ENCODE data around the gene PRDM12. TPM values are rescaled to one million over a fixed set of nuclear protein-coding genes. Genes with fewer than 3 reads are reported as not detected.

The PRDM12 gene
- total and polyA plus RNA-seq, 9 donors: not detected

GRCh38 chr9:130665029-130665430 lies 636 bp downstream of the PRDM12 start:
- no peaks in the 10 kb centered on the region for H3K9me3 ChIP-seq (replicated peaks; ENCODE audit: control insufficient read depth, low read depth, low read length)
- H3K4me1 ChIP-seq (ENCODE audit: control insufficient read depth, insufficient read depth, low read length): peaks cover 52% of the 10 kb centered on the region
- no peak overlapping the region for H3K27ac ChIP-seq (ENCODE audit: low read length)
- 0% methylated on average over 3 of the region's 26 CpGs for WGBS (ENCODE audit: insufficient coverage)
- no peak overlapping the region for H3K4me3 ChIP-seq (ENCODE audit: low read length)
- DNase-seq: no peak
- H3K27me3 ChIP-seq (ENCODE audit: control insufficient read depth, insufficient read depth, low read length): peaks cover 91% of the 10 kb centered on the region
- no peaks in the 10 kb centered on the region for H3K36me3 ChIP-seq (ENCODE audit: control insufficient read depth, insufficient read depth, low read length)

DNA sequence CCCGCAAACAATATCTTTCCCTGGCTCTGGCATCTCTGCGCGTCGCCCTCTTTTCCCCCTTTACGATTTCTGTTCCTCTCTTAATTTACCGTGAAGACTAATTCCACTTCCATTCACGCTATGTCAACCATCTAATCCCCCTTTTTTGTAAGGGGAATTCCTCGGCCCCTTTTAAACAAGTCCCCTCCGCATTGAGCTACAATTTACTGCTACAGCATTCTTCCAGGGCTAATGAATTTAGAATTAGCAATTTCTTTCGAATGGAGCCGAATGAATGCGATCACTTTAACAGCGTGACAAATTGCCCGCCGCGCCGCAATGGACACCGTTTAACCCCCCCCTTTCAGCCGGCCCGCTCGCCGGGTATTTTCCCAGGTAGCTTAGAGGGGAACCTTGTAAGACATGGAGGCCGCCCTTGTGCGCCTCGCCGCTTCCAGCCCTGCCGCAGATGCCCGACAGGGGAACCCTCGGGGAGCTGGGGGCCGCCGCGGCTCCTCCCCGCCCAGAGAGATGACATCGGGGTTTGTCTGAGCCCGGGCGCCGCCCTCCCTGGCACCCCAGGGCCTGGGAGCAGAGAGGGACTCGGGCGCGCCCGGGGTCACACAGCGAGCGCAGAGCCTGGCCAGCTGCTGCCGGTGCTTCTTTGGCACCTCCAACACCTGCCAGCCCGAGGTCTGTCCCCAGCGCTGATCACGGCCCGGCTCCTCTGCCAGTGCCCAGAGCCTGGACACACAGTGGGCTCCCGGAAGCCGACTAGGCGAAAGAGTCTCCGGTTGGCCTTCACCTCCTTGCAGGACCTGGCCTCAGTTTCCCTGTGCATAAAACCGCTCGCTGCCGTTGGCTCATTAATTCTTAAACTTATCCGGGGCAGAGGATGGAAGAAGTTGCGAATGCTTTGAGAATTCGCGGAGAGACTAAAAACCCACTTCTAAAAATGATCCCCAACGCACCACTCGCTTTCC lies 1.3 kb downstream of the PRDM12 start:
- Histone ChIP-seq H3K4me3 (ENCODE audit: low read length) (no peak overlapping the region), H3K27me3 (ENCODE audit: control insufficient read depth, insufficient read depth, low read length) (peaks cover 90% of the 10 kb centered on the region), H3K4me1 (ENCODE audit: control insufficient read depth, insufficient read depth, low read length) (peaks cover 48% of the 10 kb centered on the region), H3K9me3 (replicated peaks; ENCODE audit: control insufficient read depth, low read depth, low read length) (no peaks in the 10 kb centered on the region), H3K36me3 (ENCODE audit: control insufficient read depth, insufficient read depth, low read length) (no peaks in the 10 kb centered on the region), H3K27ac (ENCODE audit: low read length) (no peak overlapping the region)
- DNase-seq: no peak
- WGBS (ENCODE audit: insufficient coverage): 3% methylated on average over 47 of the region's 61 CpGs

DNA sequence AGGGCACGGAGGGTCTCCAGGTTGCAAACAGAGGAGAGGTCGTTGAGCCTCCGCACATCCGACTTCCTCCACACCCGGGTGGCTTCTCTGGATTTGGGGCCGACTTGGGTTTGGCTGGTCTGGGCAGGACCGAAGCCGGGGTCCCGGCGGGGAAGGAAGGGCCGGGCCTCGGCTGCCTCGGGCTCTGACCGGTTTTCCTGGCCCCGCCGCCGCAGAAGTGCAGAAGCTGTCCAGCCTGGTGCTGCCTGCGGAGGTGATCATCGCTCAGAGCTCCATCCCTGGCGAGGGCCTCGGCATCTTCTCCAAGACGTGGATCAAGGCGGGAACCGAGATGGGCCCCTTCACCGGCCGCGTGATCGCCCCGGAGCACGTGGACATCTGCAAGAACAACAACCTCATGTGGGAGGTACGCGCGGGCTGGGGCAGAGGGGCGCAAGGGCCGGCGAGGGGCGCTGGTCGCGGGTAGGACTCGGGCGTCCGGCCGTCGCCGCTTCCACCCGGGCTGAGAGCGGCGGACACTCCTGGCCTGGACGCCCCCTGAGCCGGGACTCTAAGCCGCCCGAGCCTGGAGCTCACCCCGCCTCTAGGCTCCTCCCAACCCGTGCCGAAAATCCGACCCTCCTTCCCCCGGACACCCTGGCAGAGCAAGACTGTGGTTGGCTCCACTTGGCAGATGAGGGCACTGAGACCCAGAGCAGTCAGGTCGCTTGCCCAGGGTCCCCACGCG lies 2.2 kb downstream of the PRDM12 start:
- WGBS (ENCODE audit: insufficient coverage): 5% methylated on average over 53 of the region's 60 CpGs
- no peaks in the 10 kb centered on the region for H3K36me3 ChIP-seq (ENCODE audit: control insufficient read depth, insufficient read depth, low read length)
- peaks cover 40% of the 10 kb centered on the region for H3K4me1 ChIP-seq (ENCODE audit: control insufficient read depth, insufficient read depth, low read length)

GRCh38 chr9:130667120-130667435 lies 2.7 kb downstream of the PRDM12 start:
- DNase-seq: no peak
- Histone ChIP-seq H3K27me3 (ENCODE audit: control insufficient read depth, insufficient read depth, low read length) (peaks cover 77% of the 10 kb centered on the region), H3K9me3 (replicated peaks; ENCODE audit: control insufficient read depth, low read depth, low read length) (no peaks in the 10 kb centered on the region), H3K27ac (ENCODE audit: low read length) (no peak overlapping the region), H3K4me1 (ENCODE audit: control insufficient read depth, insufficient read depth, low read length) (peaks cover 36% of the 10 kb centered on the region), H3K4me3 (ENCODE audit: low read length) (no peak overlapping the region), H3K36me3 (ENCODE audit: control insufficient read depth, insufficient read depth, low read length) (no peaks in the 10 kb centered on the region)
- WGBS (ENCODE audit: insufficient coverage): 73% methylated on average over 3 of the region's 4 CpGs

More for the DNA sequence above, 2.2 kb downstream of the PRDM12 start:
- no peaks in the 10 kb centered on the region for H3K9me3 ChIP-seq (replicated peaks; ENCODE audit: control insufficient read depth, low read depth, low read length)
- no peak overlapping the region for H3K4me3 ChIP-seq (ENCODE audit: low read length)
- peaks cover 82% of the 10 kb centered on the region for H3K27me3 ChIP-seq (ENCODE audit: control insufficient read depth, insufficient read depth, low read length)
- DNase-seq: no peak
- H3K27ac ChIP-seq (ENCODE audit: low read length): no peak overlapping the region

GRCh38 chr9:130668196-130668595 lies 3.8 kb downstream of the PRDM12 start:
- H3K27ac ChIP-seq (ENCODE audit: low read length): no peak overlapping the region
- DNase-seq: no peak
- no peak overlapping the region for H3K4me3 ChIP-seq (ENCODE audit: low read length)
- WGBS (ENCODE audit: insufficient coverage): 92% methylated on average over 13 of the region's 13 CpGs
- peaks cover 37% of the 10 kb centered on the region for H3K4me1 ChIP-seq (ENCODE audit: control insufficient read depth, insufficient read depth, low read length)
- H3K27me3 ChIP-seq (ENCODE audit: control insufficient read depth, insufficient read depth, low read length): peaks cover 65% of the 10 kb centered on the region
- no peaks in the 10 kb centered on the region for H3K36me3 ChIP-seq (ENCODE audit: control insufficient read depth, insufficient read depth, low read length)
- no peaks in the 10 kb centered on the region for H3K9me3 ChIP-seq (replicated peaks; ENCODE audit: control insufficient read depth, low read depth, low read length)

DNA sequence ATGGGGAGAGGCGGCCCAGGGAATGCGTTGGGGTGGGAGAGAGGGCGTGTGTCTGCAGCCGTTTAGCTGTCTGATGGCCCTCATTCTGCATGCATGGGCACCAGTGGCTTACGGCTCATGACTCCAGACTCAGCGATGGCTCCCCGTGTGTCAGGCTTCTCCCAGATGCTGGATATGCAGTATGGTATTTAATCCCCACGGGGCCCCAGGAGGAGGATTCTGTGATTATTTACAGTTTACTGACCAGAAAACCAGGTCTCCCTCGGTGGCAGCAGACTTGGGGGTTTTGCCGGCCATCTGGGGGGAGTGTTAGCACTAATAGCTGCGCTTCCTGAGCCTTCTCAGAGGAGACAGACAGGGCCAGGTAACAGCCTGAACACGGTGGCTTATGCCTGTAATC lies 4.3 kb downstream of the PRDM12 start:
- H3K4me1 ChIP-seq (ENCODE audit: control insufficient read depth, insufficient read depth, low read length): peaks cover 38% of the 10 kb centered on the region
- no peak overlapping the region for H3K4me3 ChIP-seq (ENCODE audit: low read length)
- no peak for DNase-seq
- H3K27me3 ChIP-seq (ENCODE audit: control insufficient read depth, insufficient read depth, low read length): peaks cover 61% of the 10 kb centered on the region
- no peaks in the 10 kb centered on the region for H3K9me3 ChIP-seq (replicated peaks; ENCODE audit: control insufficient read depth, low read depth, low read length)
- H3K27ac ChIP-seq (ENCODE audit: low read length): no peak overlapping the region
- WGBS (ENCODE audit: insufficient coverage): 52% methylated on average over 11 of the region's 12 CpGs
- no peaks in the 10 kb centered on the region for H3K36me3 ChIP-seq (ENCODE audit: control insufficient read depth, insufficient read depth, low read length)

- no peak overlapping the region for H3K4me3 ChIP-seq (ENCODE audit: low read length)
- no peak overlapping the region for H3K27ac ChIP-seq (ENCODE audit: low read length)
- no peaks in the 10 kb centered on the region for H3K36me3 ChIP-seq (ENCODE audit: control insufficient read depth, insufficient read depth, low read length)
- DNase-seq: no peak
- peaks cover 48% of the 10 kb centered on the region for H3K27me3 ChIP-seq (ENCODE audit: control insufficient read depth, insufficient read depth, low read length)
- no peaks in the 10 kb centered on the region for H3K9me3 ChIP-seq (replicated peaks; ENCODE audit: control insufficient read depth, low read depth, low read length)
- 83% methylated on average over 2 of the region's 4 CpGs for WGBS (ENCODE audit: insufficient coverage)
- peaks cover 27% of the 10 kb centered on the region for H3K4me1 ChIP-seq (ENCODE audit: control insufficient read depth, insufficient read depth, low read length)
Observed at GRCh38 chr9:130669965-130670364, 5.6 kb downstream of the PRDM12 start.

DNA sequence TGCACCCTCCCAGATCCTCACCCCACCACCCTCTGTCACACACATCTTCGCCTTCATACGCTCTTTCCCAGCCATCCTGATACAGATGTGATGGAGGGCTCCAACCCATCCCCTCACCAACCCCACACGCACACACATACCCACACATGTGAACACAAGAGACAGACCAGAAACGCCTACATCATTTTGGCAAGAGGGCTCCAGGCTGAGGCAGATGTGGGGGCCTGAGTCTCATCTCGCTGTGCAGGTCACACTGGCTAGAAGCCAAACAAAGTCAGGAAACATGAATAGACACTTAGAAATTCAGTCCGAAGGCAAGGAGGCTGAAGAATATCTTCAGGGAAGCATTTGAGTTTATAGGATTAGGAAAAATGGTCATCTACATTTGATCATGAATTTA lies 6.2 kb downstream of the PRDM12 start:
- Histone ChIP-seq H3K4me1 (ENCODE audit: control insufficient read depth, insufficient read depth, low read length) (peaks cover 22% of the 10 kb centered on the region), H3K9me3 (replicated peaks; ENCODE audit: control insufficient read depth, low read depth, low read length) (no peaks in the 10 kb centered on the region), H3K36me3 (ENCODE audit: control insufficient read depth, insufficient read depth, low read length) (no peaks in the 10 kb centered on the region), H3K27ac (ENCODE audit: low read length) (no peak overlapping the region), H3K27me3 (ENCODE audit: control insufficient read depth, insufficient read depth, low read length) (peaks cover 41% of the 10 kb centered on the region), H3K4me3 (ENCODE audit: low read length) (no peak overlapping the region)
- 30% methylated on average over 1 of the region's 6 CpGs for WGBS (ENCODE audit: insufficient coverage)
- no peak for DNase-seq

- no peak overlapping the region for H3K4me3 ChIP-seq (ENCODE audit: low read length)
- WGBS (ENCODE audit: insufficient coverage): 74% methylated on average over 8 of the region's 8 CpGs
- H3K27me3 ChIP-seq (ENCODE audit: control insufficient read depth, insufficient read depth, low read length): peaks cover 32% of the 10 kb centered on the region
- DNase-seq: peak; percentile 64
- no peaks in the 10 kb centered on the region for H3K36me3 ChIP-seq (ENCODE audit: control insufficient read depth, insufficient read depth, low read length)
- H3K4me1 ChIP-seq (ENCODE audit: control insufficient read depth, insufficient read depth, low read length): peaks cover 12% of the 10 kb centered on the region
- H3K27ac ChIP-seq (ENCODE audit: low read length): peak overlapping the region; percentile 81
- no peaks in the 10 kb centered on the region for H3K9me3 ChIP-seq (replicated peaks; ENCODE audit: control insufficient read depth, low read depth, low read length)
Observed at GRCh38 chr9:130672466-130672865, 8.1 kb downstream of the PRDM12 start.

DNA sequence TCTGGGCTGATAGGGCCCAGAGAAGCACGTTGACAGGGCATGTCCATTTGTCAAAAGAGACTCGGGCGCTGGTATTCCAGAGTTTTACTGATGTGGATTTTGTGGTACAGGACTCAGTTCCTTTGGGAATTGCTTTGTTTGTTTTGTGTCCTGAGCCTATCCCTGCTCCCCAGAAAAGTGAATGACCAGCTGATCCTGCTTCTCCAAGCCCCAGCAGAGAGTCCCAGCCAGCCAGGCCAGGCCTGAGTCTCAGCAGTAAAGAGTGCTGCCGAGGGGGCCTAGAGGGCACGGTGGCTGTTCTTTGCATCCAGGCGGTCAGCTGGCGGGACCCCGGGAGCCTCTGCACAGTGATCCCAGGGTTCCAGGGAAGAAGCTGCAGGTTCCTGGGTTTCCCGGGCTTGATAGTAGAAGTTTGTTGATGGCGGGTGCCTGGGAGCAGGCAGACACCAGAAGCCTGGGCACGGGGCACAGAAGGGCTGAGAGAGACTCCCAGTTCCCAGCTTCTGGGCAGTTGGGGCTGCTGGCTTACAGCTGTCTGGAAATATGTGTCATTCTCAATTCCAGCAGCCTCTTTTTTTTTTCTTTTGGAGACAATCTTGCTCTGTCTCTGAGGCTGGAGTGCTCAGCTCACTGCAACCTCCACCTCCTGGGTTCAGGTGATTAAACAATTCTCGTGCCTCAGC lies 8.7 kb downstream of the PRDM12 start:
- Histone ChIP-seq H3K27me3 (ENCODE audit: control insufficient read depth, insufficient read depth, low read length) (peaks cover 31% of the 10 kb centered on the region), H3K27ac (ENCODE audit: low read length) (peak overlapping the region; percentile 81)
- DNase-seq: peak; percentile 43

More for the DNA sequence above, 8.7 kb downstream of the PRDM12 start:
- Histone ChIP-seq H3K36me3 (ENCODE audit: control insufficient read depth, insufficient read depth, low read length) (no peaks in the 10 kb centered on the region), H3K4me1 (ENCODE audit: control insufficient read depth, insufficient read depth, low read length) (peaks cover 12% of the 10 kb centered on the region), H3K9me3 (replicated peaks; ENCODE audit: control insufficient read depth, low read depth, low read length) (no peaks in the 10 kb centered on the region), H3K4me3 (ENCODE audit: low read length) (no peak overlapping the region)
- 71% methylated on average over 11 of the region's 12 CpGs for WGBS (ENCODE audit: insufficient coverage)

Data from muscle of leg (tissue), 11 donors.